HG03060 (cell line): Measurements from ENCODE around the gene FRMD4B.
"Not testable (repeated sequence)": the region's sequence is repeated elsewhere in the genome, so short reads cannot be mapped to it uniquely, and the experiment has no call there.

ENCODE experiments used
- ATAC-seq: cut with Tn5 transposase; IDR thresholded peaks from one replicate; pipeline ENCODE4 v1.9.1; 2021; ENCODE audit warnings: low read depth, moderate number of reproducible peaks; ENCODE audit not compliant: unreplicated experiment

Gene FRMD4B

DNA sequence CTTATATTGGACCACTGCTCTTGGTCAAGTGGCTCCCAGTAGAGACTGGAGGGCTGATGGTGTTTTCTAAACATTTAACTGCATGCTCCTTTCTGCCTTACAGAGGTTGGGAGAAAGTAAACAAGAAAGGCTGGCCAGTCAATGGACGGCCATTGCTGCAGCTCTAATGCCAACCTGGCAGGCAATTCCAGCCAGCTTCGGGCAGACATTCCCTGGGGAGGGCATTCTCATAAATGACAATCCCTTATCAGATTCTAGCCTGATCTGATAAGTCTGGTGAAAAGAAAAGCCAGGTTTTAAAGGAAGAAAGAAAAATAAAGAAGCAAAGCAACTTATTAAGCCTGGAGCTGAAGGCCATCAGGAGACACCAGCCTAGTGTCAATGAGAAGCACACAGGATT is 60.7 kb downstream of the FRMD4B start:
- no peak for ATAC-seq

DNA sequence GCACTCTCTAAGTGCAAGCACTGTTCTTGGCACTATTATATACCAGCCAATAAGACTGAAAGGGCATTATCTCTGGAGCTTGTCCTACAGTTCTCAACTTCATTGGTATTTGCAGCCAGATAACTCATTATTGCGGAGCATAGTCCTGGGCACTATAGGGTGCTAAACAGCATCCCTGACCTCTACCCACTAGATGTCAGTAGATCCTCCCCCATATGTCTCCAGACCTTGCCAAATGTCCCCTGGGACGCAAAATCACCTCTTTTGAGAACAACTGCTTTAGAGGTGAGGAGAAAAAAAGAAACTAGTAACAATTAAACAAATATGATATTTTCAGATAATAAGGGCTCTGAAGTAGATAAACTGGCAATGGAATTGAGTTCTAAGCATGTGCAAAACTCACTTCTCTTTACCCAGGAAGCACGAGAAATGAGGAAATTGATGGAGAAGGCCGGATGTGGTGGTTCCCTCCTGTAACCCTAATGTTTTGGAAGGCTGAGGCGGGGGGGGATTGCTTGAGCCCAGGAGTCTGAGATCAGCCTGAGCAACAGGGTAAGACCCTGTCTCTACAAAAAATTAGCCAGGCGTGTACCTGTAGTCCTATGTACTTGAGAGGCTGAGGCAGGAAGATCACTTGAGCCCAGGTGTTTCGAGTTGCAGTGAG is 61.4 kb downstream of the FRMD4B start:
- peak; percentile 51 for ATAC-seq

DNA sequence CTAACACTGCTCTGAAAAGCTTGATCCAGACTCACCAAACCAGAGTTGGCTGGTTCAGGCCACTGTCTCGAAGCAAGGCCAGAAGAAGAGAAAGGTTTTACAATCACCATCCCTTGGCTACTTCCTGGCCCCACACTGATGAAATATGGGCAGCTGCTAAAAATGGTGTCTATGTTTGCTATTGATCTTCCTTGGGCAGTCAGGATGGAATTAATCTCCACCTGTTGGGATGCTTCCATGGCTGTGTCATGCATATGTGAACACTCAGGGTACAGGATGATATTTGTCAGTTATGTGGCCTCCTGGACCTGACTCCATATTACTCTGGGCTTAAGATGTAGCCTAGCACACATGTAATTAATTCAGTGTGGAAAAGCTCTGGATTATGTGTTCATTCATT is 61.9 kb downstream of the FRMD4B start:
- ATAC-seq = no peak

DNA sequence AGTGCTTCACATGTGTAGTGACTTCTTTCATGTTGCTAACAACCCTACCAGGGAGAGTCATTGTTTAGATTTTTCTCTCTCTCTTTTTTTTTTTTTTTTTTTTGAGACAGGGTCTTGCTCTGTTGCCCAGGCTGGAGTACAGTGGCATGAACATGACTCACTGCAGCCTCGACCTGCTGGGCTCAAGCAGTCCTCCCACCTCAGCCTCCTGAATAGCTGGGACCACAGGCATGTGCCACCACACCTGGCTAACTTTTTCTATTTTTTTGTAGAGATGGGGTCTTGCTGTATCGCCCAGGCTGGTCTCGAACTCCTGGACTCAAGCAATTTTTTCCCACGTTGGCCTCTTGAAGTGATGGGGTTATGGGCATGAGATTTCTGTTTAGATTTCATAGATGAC is 63.4 kb downstream of the FRMD4B start:
- not testable (repeated sequence) for ATAC-seq

DNA sequence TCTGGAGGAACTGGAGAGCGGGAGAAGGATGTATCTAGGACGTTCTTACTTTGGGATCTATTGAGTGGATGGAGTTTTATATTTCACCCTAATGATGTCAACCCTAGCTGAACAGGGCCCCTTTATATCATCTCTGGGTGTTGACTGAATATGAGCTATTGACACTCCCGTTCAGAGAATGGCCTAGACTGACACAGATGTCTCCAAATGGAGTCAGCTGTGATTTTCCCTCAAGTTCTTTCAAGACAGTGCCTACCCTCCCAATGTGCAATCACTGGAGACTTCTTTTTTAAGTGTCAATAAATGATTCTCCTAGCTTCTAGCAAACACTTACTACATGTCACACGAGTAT is 63.8 kb downstream of the FRMD4B start:
- ATAC-seq = no peak

DNA sequence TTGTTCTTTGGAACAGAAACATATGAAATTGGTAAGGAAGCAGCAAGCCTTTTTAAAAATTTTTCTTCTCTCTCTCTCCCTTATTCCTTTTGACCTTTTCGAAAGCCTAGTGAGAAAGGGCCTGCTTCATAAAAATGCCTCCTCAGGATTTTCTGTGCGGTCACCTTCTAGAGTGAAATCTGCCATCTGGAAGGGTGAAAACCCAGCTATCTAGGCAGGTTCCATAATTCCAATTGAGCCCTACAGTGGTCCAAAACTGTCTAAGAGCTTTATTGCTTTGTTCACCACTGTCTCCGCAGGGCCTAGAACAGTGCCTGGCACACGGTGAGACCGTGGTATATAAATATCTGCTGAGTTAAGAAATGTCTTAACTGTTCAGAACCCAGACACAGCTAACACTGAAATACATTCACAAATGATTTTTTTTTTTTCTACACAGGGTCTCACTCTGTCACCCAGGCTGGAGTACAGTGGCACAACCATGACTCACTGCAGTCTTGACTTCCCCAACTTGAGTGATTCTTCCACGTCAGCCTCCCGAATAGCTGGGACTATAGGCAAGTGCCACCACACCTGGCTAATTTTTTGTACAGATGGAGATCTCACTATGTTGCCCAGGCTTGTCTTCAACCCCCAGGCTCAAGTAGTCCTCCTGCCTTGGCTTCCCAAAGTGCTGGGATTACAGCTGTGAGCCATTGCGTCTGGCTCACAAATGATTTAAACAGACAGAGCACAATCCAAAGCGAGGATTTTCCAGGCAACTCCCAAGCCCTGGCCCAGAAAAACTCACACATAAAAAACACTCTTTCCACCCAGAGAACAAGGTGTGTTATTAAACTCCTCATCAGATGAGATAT is 64.4 kb downstream of the FRMD4B start:
- no peak for ATAC-seq

DNA sequence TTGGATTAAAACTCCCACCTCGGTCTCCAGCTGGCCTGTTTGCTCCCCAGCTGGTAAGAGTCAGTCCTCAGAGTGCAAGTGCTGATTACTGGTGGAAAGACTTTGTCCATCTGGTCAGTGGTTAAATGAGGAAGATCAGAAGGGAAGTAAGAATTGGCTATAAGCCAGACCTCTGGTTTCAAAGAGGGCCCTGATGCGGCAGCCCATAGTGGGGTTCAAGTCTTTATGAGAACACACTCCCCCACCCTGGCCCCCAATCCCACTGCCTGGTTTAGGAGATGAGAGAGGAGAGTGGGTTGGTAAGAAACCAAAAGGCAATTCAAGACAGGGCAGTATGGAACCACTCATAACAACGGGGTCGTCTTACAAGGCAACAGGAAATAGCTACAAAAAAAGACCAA is 65.0 kb downstream of the FRMD4B start:
- ATAC-seq = peak; percentile 56

DNA sequence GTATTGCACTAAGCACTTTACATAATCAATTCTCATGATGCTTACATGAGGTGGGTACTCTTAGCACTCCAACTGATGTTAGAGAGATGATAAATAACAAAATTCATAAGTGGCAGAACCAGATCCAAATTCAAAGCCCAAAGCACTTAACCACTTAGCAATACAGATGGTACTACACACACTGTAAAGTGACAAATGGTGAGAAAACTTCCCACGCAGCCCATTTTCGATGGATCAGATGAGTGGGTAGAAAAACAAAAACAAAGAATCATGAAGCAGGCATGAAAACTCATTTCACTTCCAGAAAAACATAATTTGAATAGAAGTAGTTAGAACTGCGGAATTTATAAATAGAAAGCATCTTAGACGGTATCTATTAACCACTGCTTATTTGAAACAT is 66.2 kb downstream of the FRMD4B start:
- no peak for ATAC-seq

DNA sequence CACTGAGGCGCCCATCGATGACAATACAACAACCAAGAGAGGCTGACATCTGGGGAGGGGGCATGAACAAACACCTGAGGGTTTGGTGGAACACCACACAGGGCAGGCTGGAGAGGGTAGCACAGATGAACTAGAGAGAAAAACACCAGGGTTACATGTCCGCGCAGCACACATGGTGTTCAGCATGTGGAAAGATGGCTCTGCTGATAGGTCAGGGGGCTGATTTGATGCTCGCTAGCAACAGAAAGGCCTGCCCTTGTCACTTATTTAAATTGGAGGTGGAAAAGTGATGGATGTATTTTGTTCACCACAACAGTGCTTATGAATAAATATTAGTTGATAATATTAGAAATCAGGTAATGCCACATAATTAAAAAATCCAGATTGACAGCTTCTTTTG is 67.5 kb downstream of the FRMD4B start:
- no peak for ATAC-seq

DNA sequence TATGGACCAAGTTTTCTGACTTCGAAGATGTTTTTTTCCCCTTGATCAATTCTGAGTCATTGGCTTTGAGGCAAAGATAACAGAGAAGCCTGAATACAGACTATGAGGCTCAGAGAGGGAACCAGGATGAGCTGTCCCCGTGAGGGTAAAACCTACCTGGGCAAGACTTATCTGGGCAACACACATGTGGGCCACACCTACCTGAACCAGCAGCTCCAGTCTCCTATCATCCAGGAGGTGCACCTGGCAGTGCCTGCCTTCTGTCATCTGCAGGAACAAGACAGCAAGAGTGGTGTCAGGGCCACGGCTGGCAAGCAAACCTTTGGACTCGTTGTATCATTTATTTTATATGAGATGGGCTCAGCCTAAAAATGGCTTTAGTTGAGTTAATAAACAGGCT is 72.6 kb downstream of the FRMD4B start:
- no peak for ATAC-seq

DNA sequence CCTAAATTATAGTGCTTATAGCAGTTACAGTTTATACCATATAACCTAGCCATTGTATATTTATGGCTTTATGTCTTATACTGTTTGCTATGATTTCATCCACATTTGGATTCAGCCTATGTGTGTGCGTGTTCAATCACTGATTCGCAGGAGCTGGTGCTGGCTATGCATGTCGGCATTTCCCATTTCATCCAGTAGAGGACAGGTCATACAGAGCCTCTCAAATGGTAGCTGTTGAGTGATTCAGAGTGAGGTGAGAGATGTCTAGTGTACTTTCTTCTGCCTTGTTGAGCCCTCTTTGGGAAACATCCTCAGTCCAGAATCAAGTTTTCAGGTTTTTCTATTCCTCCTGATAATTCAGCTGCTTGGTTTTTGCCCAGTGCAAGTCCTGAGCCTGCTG is 76.1 kb downstream of the FRMD4B start:
- ATAC-seq = no peak

DNA sequence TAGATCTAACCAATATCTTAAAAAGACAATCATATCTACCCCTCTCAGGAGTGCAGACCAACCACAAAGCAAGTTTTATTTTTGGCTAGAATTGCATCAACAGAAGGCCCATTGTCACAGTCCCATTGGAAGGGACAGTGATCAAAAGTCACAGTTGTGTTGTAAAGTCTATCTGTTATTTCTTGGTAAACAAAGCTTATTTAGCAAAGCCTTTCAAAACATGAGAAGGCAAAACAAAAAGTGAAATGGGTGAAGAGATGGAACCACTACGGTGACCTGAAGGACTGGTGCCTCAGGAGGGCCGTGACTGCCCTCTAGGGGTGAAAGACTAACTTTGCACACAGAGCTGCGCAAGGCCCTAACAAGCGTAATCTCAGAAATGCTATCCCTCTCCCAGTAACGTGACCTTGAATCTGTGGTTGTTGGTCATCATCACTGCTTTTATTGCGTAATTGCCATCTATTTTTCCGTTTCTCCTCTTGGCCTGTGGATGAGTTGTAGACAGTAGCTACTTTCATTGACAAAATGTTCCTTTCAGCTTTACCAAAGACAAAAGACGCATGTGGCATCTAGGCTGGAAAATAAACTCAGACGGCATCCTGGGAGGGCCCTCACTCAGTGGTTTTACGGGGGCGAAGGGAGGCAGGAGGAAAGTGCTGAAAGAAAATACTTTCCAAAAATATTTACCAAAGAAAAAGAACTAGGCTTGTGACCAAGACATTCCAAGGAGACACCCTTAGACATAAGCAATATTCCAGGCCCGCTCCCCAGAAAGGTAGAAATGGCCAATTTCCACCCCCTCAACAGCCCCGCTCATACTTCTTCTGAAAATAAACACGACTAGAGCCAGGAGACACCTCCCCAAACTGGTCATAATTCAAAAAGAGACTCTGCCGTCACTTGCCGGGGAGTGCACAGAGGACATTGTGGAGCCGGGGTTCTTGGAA is 79.4 kb downstream of the FRMD4B start:
- ATAC-seq = peak; percentile 92

DNA sequence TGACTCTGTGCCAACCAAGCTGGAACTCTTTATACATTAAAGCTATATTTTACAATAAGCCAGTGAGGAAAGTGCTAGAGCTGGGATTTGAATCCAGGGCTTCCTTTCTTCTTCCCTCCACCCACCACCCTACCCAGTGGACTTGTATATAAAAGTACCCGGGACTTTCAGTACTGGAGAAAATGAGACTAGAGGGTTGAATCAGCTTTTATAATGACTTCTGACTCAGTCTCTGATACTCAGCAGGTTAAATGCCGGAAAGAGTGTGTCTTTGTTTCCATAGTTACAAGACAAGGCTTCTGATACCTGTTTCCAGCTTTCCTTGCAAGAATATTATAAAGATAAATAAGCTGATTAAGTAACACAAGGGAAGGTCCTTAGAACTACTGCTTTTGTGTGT is 80.9 kb downstream of the FRMD4B start:
- no peak for ATAC-seq

DNA sequence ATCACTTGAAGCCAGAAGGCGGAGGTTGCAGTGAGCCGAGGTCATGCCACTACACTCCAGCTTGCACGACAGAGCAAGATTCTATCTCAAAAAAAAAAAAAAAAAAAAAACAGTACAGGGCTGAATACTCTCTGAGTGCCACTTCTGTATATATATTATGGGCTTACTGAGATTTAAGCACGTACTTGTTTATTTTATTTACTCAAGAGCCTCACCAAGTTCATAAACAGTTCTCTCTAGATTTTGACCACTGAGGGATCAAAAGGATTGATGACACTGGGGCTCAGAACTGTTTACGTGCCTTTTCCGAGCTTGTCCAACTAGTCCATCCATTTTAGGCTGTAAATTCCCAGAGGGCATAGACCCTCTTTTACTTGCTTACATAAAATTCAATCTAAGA is 81.5 kb downstream of the FRMD4B start:
- ATAC-seq = no peak

DNA sequence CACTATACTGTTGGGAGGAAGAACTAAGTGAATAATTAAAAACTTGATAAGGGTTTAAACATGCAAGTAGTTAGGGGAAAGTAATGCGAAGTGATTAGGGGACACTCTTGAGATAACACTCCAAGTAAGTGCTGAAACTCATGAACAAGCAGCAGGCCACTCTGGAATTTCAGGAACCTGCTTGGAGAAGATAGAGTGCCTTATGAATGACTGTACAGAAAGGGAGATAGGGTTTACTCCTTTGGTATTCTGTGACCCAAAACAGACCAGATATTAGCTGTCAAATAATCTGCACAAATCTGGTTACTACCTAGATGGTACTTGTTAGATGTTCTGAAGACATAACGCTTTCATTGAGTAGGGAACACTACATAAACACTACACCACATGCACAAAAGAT is 85.6 kb downstream of the FRMD4B start:
- ATAC-seq = no peak

DNA sequence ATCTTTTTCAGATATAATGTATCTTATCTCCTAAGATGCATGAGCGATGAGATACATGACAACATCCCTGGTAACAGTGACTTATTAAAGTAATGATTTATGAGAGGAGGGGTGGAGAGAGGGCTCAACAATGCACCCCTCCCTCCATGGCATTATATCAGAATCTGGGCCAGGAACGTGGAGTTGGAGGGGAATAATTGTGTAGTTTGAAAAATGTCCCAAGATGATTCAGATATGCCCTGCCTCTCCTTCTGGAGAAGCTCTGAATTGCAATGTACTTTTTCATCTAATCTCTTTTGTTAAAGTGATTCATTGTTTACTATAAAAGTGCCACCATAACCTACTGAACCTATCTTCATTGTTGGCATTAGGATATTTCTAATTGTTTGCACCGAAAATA is 86.5 kb downstream of the FRMD4B start:
- no peak for ATAC-seq

DNA sequence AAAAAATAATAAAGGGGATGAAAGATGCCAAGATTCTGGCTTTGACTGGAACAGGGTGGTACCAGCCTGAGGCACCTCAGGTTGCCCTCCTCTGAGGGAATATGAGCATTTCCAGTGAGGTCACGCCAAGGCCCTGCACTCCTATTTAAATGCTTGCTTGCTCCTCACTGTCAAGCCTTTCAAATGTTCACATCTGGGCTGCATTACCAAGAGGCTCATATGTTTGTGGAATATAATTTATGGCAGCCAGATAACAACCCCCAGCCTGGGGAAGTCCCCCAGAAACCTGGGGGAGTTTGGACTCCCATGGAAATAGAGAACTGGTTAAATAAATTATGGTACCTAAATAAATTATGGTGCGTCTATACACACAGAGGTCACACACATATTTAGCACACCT is 88.4 kb downstream of the FRMD4B start:
- no peak for ATAC-seq

DNA sequence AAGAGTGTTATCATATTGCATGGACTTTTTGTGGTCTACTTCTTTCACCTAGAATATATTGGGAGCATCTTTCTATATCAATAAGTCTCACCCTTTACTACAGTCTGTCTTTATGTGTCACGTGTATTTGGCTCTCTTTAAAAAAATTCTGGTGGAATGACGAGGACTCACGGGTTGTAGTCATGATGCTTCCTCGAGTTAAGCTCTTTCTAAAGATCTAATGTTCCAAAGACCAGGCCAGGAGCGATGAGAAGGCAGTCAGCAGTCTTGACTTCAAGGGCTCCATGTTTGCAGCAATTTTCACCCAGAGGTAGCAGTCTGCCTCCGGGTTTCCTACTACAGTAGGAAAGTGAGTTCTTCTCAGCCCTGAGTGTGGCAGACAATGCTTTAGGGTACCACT is 88.9 kb downstream of the FRMD4B start:
- no peak for ATAC-seq

DNA sequence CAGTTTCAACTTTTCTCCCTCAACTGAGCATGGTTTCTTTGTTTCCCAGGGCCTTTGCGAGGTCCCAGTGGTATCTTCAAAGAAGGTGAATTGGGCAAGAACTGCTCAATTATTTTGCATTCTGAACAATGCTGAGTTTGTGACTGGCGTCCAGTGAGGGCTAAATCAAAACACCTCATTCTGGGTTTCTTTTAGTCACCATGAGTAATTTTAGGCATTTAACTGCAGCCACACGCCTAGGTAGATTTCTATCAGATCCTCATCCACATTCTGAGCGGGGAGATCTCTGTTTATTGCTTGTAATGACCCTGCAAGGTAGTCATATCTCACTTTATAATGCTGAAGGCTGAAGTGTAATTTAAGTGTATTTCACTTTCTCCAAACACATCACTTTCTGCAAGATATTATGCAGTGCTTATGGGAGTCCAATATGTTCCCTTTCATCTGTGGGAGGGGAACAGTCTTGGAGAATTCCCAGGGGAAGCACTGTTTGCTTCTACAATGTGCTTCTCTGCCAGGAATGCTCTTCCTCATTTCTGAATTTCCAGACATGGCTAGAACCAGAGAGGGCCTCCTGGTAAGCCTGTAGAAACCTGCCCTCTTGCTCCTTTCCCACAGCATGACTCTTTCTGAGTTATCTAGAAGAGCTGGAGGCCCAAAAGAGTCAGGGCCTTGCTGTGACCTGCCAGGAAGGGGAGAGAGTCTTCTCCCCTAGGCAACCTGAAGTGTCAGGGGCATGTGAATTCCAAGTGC is 91.7 kb downstream of the FRMD4B start:
- no peak for ATAC-seq

DNA sequence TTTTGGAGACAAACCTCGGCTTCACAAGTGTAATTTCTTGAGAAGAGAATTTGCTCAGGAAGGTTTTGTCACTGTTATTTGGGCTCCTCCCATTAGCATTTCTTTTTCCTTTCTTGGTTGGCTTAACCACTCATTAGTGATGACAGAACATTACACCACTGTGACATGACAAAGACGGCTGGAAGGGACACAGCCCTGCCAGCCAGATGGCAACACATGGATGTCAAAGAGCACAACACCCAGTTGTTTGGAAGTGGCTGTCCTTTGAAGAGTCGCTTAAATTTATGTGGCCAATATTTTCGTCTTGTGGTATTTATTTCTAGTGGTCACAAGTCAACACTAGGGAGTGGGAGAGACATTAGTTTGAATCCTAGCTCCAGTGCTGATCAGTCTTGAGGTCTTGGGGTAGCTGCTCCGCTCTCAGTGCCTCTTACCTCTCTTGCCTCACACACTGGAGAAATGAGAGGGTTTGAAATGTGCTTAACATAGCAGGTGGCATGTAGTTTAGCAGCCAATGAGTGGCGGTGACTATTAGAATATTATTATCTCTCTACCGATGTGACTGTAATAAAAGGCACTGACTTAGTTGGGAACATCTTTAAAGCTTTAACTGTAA is 92.8 kb downstream of the FRMD4B start:
- ATAC-seq = no peak
